Left renal pelvis (tissue), 4 donors: ENCODE data around the gene IRS2. TPM values are rescaled to one million over a fixed set of nuclear protein-coding genes. Genes with fewer than 3 reads are reported as not detected.

Source experiments
- DNase-seq, 4 donors: peaks; one replicate each; pipeline ENCODE4 v3.0.0-alpha.2; 2013; ENCODE audit warnings: low read depth in 4 of 4, low spot score in 3 of 4
- polyA plus RNA-seq, 4 donors: library from polyadenylated mRNA; unstranded; fragments of 120-200 nt; gene quantifications; one replicate each; pipeline ENCODE4 v1.2.1, GENCODE V29; 2013; ENCODE audit not compliant: insufficient read length in 4 of 4

The IRS2 gene
- polyA plus RNA-seq, 4 donors: 6.7 to 13.3 (median 11.7) TPM

GRCh38 chr13:109809216-109809932 lies 23.0 kb upstream of the IRS2 start:
- DNase-seq: no peak

- no peak for DNase-seq
Observed at GRCh38 chr13:109807345-109807744, 21.0 kb upstream of the IRS2 start.

GRCh38 chr13:109804654-109805053 lies 18.3 kb upstream of the IRS2 start:
- no peak for DNase-seq

GRCh38 chr13:109803825-109804224 lies 17.4 kb upstream of the IRS2 start:
- DNase-seq: no peak

- no peak for DNase-seq
Observed at GRCh38 chr13:109802936-109803335, 16.6 kb upstream of the IRS2 start.

GRCh38 chr13:109795011-109795410 lies 8.6 kb upstream of the IRS2 start:
- no peak for DNase-seq

GRCh38 chr13:109794095-109794494 lies 7.7 kb upstream of the IRS2 start:
- no peak for DNase-seq

GRCh38 chr13:109792416-109793059 lies 6.2 kb upstream of the IRS2 start:
- DNase-seq: no peak

- no peak for DNase-seq
Observed at GRCh38 chr13:109790942-109791605, 4.7 kb upstream of the IRS2 start.

GRCh38 chr13:109790086-109790485 lies 3.7 kb upstream of the IRS2 start:
- DNase-seq: no peak

- DNase-seq: no peak
Observed at GRCh38 chr13:109789262-109789661, 2.9 kb upstream of the IRS2 start.

- DNase-seq: no peak
Observed at GRCh38 chr13:109788372-109789111, 2.2 kb upstream of the IRS2 start.

- no peak for DNase-seq
Observed at GRCh38 chr13:109787135-109787954, 962 bp upstream of the IRS2 start.

- DNase-seq: no peak
Observed at GRCh38 chr13:109785892-109786450, 412 bp downstream of the IRS2 start.

GRCh38 chr13:109785141-109785891 lies 1.1 kb downstream of the IRS2 start:
- DNase-seq: no peak

- DNase-seq: no peak
Observed at GRCh38 chr13:109784590-109785140, 1.7 kb downstream of the IRS2 start.

GRCh38 chr13:109783815-109784589 lies 2.4 kb downstream of the IRS2 start:
- DNase-seq: no peak

GRCh38 chr13:109783447-109783814 lies 3.0 kb downstream of the IRS2 start:
- DNase-seq: no peak
